HG02884 (cell line): ENCODE measurements around the gene APC.
"Not testable (repeated sequence)": the region's sequence is repeated elsewhere in the genome, so short reads cannot be mapped to it uniquely, and the experiment has no call there.

Experiments used
- ATAC-seq: cut with Tn5 transposase; IDR thresholded peaks from one replicate; pipeline ENCODE4 v1.9.1; 2021; ENCODE audit warnings: mild to moderate bottlenecking, moderate library complexity; ENCODE audit not compliant: unreplicated experiment

APC gene

DNA sequence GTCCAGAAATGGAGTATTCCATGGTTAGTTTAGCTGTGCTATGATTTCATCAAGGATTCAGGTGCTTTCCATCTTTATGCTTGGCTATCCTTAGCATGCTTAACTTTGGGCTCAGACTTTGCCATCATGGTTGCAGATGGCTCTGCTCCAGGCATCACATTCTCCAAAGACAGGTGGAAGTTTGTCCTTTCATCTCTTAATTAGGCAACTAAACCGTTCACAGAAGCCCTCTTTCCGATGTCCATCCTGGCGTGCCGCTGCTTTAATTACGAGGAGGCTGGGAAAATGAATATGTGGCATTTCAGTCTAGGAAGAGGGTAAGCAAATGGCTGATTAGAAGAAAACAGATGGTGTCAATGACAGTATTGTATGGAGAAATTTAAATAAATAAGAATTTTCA is 24.5 kb upstream of the APC start:
- ATAC-seq: no peak

DNA sequence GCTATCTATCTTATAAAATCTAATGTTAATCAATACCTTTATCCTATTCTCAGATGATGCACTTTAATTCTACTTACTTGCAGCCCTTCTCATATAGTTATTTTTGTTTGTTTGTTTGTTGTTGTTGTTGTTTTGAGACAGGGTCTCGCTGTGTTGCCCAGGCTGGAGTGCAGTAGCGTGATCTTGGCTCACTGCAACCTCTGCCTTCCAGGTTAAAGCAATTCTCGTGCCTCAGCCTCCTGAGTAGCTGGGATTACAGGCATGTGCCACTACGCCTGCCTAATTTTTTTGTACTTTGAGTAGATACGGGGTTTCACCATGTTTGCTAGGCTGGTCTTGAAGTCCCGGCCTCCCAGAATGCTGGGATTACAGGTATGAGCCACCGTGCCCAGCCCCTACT is 20.8 kb upstream of the APC start:
- ATAC-seq: not testable (repeated sequence)

DNA sequence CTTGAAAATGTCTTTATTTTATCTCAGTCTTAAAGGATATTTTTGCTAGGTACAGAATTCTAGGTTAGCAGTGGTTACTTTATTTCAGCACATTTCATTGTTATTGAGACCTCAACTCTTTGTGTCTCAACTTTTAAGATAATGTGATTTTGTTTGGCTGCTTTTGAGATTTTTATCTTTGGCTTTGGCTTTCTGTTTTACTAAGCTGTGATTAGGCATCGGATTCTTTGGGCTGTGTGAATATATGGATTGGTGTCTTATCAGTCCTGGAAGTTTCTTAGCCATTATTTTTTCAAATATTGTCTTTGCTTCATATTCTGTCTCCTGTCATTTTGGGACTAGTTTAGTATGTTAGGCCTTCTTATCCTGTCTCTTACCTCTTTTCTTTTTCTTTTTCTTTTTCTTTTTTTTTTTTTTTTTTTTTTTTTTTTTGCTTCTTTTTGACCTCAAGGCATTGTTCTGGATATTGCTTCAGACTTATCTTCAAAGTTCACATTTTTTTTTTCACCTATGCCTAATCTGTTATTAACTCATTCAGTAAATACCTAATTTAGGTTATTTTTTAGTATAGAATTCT is 20.1 kb upstream of the APC start:
- ATAC-seq: no peak

DNA sequence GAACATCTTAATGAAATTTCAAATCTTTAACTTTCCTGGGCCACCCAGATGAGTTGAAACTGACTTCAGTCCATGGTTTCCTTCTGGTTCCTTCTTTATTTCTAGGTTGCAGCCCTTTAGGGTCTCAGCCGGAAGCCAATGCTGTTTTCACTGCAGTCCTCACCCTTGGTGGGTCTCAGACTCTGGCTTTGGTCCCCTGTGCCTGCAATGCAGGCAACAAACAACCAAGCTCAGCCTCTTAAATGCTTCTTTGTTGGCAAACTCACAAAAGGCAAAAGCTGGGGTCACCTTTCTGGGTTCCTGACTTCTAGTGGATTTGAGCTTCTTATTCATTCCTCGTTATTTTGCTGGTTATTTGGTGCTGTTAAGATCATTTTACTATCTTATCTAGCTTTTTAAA is 19.3 kb upstream of the APC start:
- ATAC-seq: no peak

DNA sequence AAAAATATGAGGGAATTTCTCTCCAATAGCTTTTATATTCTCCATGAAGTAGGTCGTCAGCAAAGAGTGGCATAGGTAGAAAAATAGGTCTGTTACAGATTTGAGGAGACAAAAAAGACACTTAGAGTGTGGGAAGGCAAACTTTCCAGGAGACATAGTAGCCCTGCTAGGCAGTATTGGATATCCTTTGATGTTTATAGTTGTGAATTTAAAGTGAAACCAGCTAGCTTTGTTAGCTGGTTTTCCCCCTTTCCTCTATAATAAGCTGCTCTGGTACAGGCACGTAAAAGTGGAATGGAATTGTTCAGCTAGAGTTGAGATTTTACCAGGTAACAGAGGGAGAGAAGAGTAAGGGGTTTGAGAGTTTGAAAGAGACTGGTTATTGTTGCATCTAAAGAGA is 17.1 kb upstream of the APC start:
- ATAC-seq: no peak

DNA sequence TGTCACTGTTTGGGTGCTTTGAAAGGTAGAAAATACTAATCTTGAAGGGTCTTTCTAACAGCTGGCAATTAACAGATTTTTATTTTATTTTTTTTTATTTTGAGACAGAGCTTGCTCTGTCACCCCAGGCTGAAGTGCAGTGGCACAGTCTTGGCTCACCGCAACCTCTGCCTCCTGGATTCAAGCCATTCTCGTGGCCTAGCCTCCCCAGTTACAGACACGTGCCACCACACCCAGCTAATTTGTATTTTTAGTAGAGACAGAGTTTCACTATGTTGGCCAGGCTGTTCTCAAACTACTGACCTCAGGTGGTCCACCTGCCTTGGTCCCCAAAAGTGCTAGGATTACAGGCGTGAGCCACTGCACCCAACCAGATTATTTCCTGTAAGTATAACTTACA is 12.8 kb upstream of the APC start:
- no peak for ATAC-seq

DNA sequence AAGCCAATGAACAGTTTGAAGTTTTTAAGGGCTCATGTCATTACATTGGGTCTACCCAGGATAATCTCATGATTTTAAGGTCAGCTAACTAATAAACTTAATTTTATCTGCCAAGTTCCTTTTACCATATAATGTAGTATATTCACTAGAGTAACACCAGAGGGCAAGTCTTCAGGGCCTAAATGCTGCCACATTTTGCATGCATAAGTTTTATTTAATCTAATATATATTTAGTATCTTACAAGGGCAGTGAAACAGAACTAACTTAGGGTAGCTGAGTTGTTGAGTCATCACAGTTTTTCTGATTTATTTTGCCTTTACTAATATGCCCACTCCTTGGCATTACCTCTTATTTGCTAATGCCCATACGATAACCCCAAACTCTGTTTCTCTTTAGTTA is 8.1 kb upstream of the APC start:
- ATAC-seq: no peak

DNA sequence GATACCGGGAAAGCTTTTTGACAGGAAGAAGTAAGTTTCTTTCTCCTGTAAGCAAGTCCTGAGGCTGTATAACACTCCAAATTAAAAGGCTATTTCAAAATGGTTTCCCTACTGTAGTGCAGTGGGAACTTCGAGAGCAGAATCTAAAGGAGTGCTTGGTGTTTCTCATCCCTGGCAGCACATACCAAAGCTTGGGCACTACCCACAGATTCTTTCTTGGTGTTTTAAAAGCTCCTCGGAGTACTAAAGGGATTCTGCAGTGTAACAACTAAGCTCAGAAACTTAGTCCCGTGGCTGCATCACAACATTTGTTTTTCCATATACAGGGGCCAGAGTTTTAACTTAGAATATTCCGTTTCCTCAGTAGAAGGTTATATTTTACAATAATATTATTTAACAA is 5.6 kb upstream of the APC start:
- ATAC-seq: no peak

DNA sequence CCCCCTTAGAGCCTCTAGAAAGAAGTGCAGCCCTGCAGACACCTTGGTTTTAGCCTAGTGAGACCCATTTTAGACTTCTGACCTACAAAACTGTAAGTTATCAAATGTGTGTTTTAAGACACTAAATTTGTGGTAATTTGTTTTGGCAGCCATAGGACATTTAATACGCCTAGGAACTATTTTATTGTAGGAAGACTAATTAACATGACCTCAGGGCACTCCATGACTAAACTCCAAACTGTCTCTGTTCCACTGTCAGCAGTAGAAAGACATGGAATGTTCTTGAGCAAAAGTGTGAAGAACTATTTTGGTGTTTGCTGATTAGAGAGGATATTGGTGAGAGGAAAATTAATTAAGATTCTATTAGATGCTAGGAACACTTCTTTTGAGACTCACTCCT is 4.1 kb upstream of the APC start:
- no peak for ATAC-seq

DNA sequence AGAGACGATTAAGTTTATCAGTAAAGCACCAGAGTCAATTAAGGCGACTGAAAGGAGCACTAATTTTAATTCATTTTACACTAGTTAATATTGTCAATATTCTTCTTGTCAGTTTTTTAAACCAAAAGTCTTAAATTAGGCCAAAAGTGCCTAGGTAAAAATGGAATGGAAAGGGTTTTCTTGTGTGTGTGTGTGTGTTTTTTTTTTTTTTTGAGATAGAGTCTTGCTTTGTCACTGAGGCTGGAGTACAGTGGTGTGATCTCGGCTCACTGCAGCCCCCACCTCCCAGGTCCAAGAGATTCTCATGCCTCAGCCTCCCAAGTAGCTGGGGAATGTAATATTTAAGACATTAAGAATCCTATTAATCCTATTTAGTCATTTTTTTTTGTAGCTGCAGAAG is 3.1 kb upstream of the APC start:
- ATAC-seq: no peak

DNA sequence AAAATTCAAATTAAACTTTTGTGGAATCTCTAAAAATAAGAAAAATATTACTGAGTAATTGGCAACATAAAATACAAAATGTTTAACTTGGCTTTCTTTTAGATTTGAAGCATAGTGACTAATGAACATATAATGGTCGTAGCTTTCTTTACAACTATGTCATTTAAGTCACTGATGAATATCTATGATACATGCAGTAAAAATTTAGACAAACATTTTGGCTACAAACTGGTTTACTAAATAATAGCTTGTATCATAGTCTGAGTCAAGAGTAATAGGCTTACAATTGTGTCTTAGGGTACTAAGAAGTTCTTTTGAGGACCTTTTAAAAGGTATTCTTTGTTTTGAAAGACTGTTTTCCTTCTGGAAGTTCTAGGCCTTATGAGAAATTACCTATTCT is 2.0 kb upstream of the APC start:
- ATAC-seq: no peak

DNA sequence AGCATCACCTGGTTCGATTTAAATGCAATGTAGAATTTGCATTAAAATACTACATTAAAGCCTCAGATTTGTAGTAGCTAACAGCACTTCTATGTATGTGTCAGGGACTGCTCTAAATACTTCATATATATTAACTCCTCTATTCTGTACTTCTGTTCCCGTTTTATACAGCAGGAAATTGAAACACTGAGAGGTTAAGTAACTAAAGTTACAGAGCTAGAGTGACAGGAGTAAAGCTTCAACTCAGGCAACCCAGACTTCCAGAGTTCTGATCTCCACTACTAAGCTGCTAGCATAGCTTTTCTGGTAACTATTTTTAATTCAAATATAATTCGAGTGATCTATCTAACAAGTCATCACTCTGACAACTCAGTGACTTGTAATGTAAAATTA is 619 bp upstream of the APC start:
- ATAC-seq: no peak

DNA sequence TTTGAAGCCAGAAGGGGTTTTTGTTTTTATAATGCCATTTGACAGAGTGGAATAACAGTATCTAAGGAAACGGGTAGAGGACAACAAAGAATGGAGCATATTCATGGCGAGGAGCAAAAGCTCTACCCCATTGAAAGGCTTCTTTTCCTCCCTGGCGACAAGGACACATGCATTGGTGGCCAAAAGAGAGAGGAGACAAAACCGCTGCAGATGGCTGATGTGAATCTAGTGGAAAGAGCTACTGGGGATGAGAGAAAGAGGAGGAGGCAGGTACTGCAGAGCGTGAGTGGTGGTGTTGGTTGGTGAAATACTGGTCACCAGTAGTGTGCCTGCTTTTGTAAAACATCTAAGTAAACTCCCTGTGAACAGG is 491 bp downstream of the APC start:
- no peak for ATAC-seq

DNA sequence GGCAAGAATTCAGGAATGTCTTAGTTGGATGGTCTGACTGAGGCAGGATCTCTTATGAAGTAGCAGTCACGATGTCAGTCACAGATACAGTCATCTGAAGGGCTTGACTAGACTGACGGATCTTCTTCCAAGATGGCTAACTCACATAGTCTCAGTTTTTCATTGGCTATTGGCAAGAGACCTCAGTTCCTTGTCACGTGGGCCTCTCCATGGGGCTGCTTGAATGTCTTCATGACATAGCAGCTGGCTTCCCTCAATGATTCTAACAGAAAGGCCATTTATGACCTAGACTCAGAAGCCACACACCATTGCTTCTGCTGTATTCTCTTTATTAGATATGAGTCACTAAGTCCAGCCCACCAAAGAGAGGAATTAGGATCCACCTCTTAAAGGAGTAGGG is 4.7 kb downstream of the APC start:
- ATAC-seq: no peak

DNA sequence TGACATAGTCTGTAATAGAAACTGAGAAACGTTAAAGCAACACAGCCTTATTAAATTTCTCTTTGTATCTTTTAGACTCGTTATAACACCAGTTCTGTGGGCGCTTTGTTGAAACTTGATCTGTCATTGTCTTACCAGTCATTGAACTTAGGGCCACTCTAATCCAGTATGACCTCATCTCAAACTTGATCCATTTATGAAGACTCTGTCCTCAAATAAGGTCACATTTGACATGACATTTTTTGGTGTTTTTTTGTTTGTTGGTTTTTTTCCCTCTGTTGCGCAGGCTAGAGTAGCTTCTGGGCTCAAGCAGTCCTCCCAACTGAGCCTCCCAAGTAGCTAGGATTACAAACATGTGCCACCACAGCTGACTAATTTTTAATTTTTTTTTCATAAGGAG is 5.9 kb downstream of the APC start:
- no peak for ATAC-seq

DNA sequence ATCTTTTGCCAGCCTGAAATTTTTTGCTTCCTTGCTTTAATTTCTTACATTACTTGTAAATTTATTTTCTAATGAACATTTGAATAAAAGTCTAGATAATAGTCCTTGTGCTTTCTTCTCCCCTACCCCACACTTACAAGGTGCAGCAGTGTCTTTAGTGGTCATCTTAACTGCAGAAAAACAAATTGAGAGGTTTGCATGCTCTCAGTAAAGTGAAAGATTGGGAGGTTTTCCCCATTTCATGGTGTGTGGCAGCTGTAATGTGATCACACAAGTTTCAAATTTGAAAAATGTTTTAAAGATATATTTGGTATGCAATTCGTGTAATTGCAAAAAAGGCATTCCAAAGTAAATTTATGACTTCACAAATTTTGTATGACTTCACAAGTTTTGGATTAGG is 14.7 kb downstream of the APC start:
- ATAC-seq: no peak

DNA sequence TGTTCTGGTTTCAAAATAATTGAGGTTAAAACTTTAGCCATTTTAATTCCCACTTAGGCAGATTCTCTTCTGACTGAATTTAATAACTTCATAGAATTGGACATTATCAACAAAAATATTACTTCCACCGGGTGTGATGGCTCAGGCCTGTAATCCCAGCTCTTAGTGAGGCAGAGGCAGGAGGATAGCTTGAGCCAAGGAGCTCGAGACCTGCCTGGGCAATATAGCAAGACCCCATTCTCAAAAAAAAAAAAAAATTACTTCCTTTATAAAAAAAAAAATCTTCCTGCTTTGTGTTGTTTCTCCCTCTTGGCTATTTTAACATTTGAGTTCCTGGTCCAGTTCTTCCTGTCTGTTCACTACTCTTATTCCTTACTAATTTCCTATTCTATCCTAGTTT is 18.0 kb downstream of the APC start:
- no peak for ATAC-seq

DNA sequence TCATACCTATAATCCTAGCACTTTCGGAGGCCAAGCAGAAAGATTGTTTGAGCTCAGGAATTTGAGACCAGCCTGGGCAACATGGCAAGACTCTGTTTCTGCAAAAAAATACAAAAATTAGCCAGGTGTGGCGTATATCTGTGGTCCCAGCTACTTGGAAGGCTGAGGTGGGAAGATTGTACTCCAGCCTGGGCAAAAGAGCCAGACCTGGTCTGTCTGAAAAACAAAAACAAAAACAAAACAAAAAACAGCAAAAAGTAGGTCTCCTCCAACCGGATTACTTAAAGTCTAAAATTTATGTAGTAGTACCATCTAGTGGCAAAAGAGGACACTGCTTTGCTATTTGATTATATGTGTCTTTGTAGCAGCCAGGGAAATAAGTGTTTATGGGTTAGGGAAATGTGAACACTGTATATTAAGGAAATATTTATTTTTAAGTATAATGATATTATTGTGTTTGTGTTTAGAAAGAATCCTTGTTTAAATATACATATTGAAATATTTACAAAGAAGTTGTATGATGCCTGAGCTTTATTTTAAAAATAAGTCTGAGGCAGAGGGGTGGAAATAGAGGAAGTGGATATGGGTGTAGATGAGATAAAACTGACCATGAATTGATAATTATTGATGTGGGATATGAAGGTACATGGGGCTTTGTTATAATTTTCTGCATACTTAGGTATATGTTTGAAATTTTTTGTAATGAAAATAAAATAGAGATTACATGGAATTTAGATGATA is 20.0 kb downstream of the APC start:
- peak; percentile 92 for ATAC-seq

DNA sequence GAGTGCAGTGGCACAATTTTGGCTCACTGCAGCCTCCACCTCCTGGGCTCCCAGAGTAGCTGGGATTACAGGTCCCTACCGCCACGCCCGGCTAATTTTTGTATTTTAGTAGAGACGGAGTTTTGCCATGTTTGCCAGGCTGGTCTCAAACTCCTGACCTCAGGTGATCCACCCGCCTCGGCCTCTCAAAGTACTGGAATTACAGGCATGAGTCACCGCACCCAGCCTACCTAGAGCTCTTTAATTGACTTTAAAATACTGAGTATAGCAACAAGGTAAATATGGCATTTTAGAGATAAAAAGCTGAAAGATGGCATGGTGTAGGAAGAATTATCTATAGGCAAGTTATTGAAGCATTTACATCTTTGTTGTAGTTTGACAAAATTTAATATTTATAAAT is 21.0 kb downstream of the APC start:
- no peak for ATAC-seq

DNA sequence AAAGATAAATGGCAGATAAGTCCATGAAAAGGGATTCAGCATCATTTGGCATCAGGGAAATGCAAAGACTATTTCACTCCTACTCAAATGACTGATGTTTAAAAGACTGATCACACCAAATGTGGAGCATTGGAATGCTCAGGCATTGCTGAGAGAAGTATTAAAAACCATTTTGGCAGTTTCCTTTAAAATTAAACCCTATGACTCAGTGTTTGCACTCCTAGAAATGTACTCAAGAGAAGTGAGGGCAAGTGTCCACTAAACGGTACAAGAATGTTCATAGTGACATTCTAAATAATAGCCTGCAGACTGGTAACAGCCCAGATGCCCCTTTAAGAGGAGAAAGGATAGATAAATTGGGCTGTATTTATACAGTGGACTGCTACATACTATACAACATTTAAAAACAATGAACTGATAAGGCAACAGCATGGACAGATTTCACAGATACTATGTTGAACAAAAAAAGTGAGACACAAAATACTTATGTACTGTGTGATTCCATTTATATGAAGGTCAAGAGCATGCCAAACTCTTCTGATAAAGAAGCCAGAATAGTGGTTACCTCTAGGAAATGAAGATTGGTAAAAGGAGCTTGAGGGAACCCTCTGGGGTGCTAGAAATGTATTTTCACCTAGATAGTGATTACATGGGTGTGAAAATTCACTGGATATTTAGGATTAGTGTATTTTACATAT is 24.6 kb downstream of the APC start:
- ATAC-seq: no peak

DNA sequence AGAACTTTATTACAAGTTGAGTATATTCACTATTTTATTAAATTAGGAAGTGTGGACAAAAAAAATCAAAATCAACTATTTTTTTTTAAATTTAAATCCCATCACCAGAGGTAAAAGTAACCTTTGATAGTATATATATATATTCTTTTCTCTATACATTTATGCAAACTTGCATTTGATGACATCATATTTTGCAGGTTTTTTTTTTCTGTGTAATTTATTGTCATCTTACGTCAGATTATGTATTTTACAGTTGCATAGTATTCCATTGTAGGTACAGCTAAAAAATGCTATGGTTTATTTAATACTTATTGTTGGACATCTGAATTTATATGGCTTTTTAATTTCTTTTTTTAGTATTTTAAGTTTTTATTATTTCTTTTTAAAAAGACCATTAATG is 25.5 kb downstream of the APC start:
- ATAC-seq: no peak

DNA sequence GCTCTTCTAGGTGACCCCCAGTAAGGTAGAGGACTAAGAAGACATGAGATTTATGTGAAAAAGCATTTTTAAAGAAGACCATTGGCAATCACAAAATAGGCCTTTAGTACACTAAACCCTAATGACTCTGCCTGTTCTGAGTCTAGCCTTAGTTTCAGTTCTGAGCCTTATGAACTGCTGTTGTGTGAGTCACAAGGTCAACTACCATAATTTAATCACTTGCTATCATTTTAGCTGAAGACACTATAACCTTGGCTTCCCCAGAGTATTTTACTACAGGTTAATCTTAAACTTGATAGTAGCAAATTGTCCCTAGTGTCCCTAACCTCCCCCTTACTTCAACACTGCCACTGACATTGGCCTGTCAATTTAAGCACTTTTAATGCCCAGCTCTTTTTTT is 34.4 kb downstream of the APC start:
- no peak for ATAC-seq
